DND-41 (cell line): Measurements from ENCODE around the gene MATR3.

Experiments
- ATAC-seq: fragments of 200-7000 bp; cut with Tn5 transposase; 3 replicates; pipeline ENCODE4 v1.9.1; 2021; ENCODE audit warnings: low read depth; ENCODE audit not compliant: insufficient read depth
- DNase-seq: peaks from one replicate; pipeline ENCODE4 v3.0.0-alpha.2; 2020
- H2AFZ ChIP-seq: 2 replicates; pipeline ENCODE4 v1.6.0; 2012; ENCODE audit warnings: low read depth, low read length
- H3K27ac ChIP-seq: 2 replicates; pipeline ENCODE4 v1.5.1; 2012; ENCODE audit warnings: low read length, inconsistent platforms
- H3K27me3 ChIP-seq: fragments of 200-600 bp; sonication (generic); 2 replicates; pipeline ENCODE4 v1.6.0; 2012; ENCODE audit warnings: low read length, mild to moderate bottlenecking, inconsistent platforms; ENCODE audit not compliant: insufficient read depth, poor library complexity
- H3K36me3 ChIP-seq: 2 replicates; pipeline ENCODE4 v1.5.1; 2012; ENCODE audit warnings: low read length, inconsistent platforms; ENCODE audit not compliant: insufficient read depth
- H3K4me1 ChIP-seq: 2 replicates; pipeline ENCODE4 v1.5.1; 2012; ENCODE audit warnings: mild to moderate bottlenecking, low read length; ENCODE audit not compliant: insufficient read depth
- H3K4me2 ChIP-seq: 2 replicates; pipeline ENCODE4 v1.6.0; 2012; ENCODE audit warnings: mild to moderate bottlenecking, moderate library complexity, low read length, inconsistent platforms; ENCODE audit not compliant: insufficient read depth
- H3K4me3 ChIP-seq, 2 experiments: fragments of 200-600 bp in 1 of 2; shearing (Covaris generic) in 1 of 2; 2 replicates each; pipeline ENCODE4 v1.5.1; 2012 to 2016; ENCODE audit warnings: inconsistent platforms in 2 of 2, low read length in 2 of 2, mild to moderate bottlenecking in 2 of 2, low read depth in 1 of 2, moderate library complexity in 1 of 2
- H3K79me2 ChIP-seq: 2 replicates; pipeline ENCODE4 v1.6.0; 2012; ENCODE audit warnings: low read length, inconsistent platforms; ENCODE audit not compliant: insufficient read depth
- H3K9ac ChIP-seq: 2 replicates; pipeline ENCODE4 v1.6.0; 2012; ENCODE audit warnings: low read depth, mild to moderate bottlenecking, inconsistent platforms, low read length, moderate library complexity
- H3K9me3 ChIP-seq: 2 replicates; pipeline ENCODE4 v1.5.1; 2012; ENCODE audit warnings: low read length, moderate library complexity, mild to moderate bottlenecking, inconsistent platforms; ENCODE audit not compliant: insufficient read depth, severe bottlenecking
- H4K20me1 ChIP-seq: 2 replicates; pipeline ENCODE4 v1.6.0; 2012; ENCODE audit warnings: low read length; ENCODE audit not compliant: insufficient read depth
- CTCF ChIP-seq: IDR thresholded peaks from 2 replicates; pipeline ENCODE4 v1.5.1; 2012; ENCODE audit warnings: borderline replicate concordance, low read length, moderate library complexity, mild to moderate bottlenecking; ENCODE audit not compliant: poor library complexity, severe bottlenecking; ENCODE audit errors: extremely low read depth
- EZH2 ChIP-seq: IDR thresholded peaks from 3 replicates; pipeline ENCODE4 v1.6.1; 2012; ENCODE audit warnings: borderline replicate concordance, low read depth, mild to moderate bottlenecking, moderate library complexity, low read length, inconsistent platforms; ENCODE audit not compliant: severe bottlenecking

The MATR3 gene

GRCh38 chr5:139253115-139253514, 40.4 kb upstream of the MATR3 start:
- H3K9ac ChIP-seq = no peak overlapping the region
- H2AFZ ChIP-seq = no peak overlapping the region
- H3K27ac ChIP-seq = no peak overlapping the region
- H3K27me3 ChIP-seq = no peaks in the 10 kb centered on the region
- no peaks in the 10 kb centered on the region for H3K4me1 ChIP-seq
- DNase-seq (no peak), ATAC-seq (no peak)
- no peak overlapping the region for H3K4me2 ChIP-seq
- H4K20me1 ChIP-seq = no peaks in the 10 kb centered on the region
- no peaks in the 10 kb centered on the region for H3K9me3 ChIP-seq
- H3K36me3 ChIP-seq = no peaks in the 10 kb centered on the region
- TF ChIP-seq CTCF = no peak
- TF ChIP-seq EZH2 = no peak
- H3K4me3 ChIP-seq = no peak overlapping the region
- H3K79me2 ChIP-seq = no peaks in the 10 kb centered on the region

- H3K4me2 ChIP-seq = no peak overlapping the region
- no peak overlapping the region for H3K9ac ChIP-seq
- no peak overlapping the region for H3K27ac ChIP-seq
- TF ChIP-seq EZH2 = no peak
- TF ChIP-seq CTCF = no peak
- DNase-seq = no peak
- peaks cover 9% of the 10 kb centered on the region for H3K4me1 ChIP-seq
- ATAC-seq = no peak
- H3K36me3 ChIP-seq = no peaks in the 10 kb centered on the region
- H2AFZ ChIP-seq = no peak overlapping the region
- H4K20me1 ChIP-seq = no peaks in the 10 kb centered on the region
- H3K79me2 ChIP-seq = no peaks in the 10 kb centered on the region
- no peak overlapping the region for H3K4me3 ChIP-seq
- H3K27me3 ChIP-seq = no peaks in the 10 kb centered on the region
- no peaks in the 10 kb centered on the region for H3K9me3 ChIP-seq
Measured at GRCh38 chr5:139256820-139257219, 36.7 kb upstream of the MATR3 start.

GRCh38 chr5:139262059-139262741, 31.3 kb upstream of the MATR3 start:
- no peaks in the 10 kb centered on the region for H3K79me2 ChIP-seq
- peak overlapping the region; percentile 44 for H2AFZ ChIP-seq
- peak overlapping the region; percentile 89 for H3K27ac ChIP-seq
- H3K9me3 ChIP-seq = no peaks in the 10 kb centered on the region
- H3K4me2 ChIP-seq = peak overlapping the region; percentile 50
- no peaks in the 10 kb centered on the region for H3K36me3 ChIP-seq
- H3K9ac ChIP-seq = peak overlapping the region; percentile 48
- no peak overlapping the region for H3K4me3 ChIP-seq
- no peaks in the 10 kb centered on the region for H3K27me3 ChIP-seq
- H3K4me1 ChIP-seq = peaks cover 38% of the 10 kb centered on the region
- no peak for TF ChIP-seq CTCF
- TF ChIP-seq EZH2 = no peak
- ATAC-seq (peak; percentile 96), DNase-seq (no peak)
- H4K20me1 ChIP-seq = no peaks in the 10 kb centered on the region
